ENCODE measurements around the gene MMP17. TPM values are rescaled to one million over a fixed set of nuclear protein-coding genes. Genes with fewer than 3 reads are reported as not detected.

Gene MMP17
- polyA plus RNA-seq, 1 donor from 2014 or later, result 79.0 TPM

DNA sequence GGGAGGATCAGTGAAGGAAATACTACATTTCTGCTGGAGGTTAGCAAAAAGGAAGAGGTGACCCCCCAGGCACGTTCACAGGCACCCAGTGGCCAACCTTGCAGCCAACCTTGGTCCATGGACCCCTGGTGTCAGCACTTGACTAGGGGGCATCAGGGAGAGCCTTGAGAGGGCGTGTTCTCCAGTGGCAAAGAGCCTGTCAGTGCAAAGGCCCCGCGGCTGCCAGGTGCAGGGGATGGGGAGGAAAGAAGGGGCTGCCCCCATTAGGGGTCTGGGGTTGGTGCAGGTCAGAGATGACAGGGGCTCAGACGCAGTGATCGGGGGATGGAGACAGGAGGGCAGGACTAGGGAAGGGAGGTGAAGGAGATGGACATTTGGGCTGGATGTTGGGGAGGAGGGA is 43.5 kb downstream of the MMP17 start:
- Histone ChIP-seq H3F3A (ENCODE audit: insufficient read depth, low read length, poor library complexity, severe bottlenecking) (no peaks in the 10 kb centered on the region), H3K79me2 (replicated peaks; ENCODE audit: insufficient read depth, low read length) (no peaks in the 10 kb centered on the region), H3K9ac (ENCODE audit: low read length) (no peak overlapping the region), H3K9me3 (ENCODE audit: low read length) (no peaks in the 10 kb centered on the region), H3K27ac (ENCODE audit: low read length) (no peak overlapping the region), H3K9me2 (ENCODE audit: insufficient read depth, low read length) (no peaks in the 10 kb centered on the region), H2AFZ (ENCODE audit: low read depth, low read length) (no peak overlapping the region), H4K20me1 (ENCODE audit: insufficient read depth) (no peaks in the 10 kb centered on the region), H3K4me2 (ENCODE audit: low read length) (no peak overlapping the region), H3K4me3 (ENCODE audit: low read length) (no peak overlapping the region), H3K36me3 (ENCODE audit: insufficient read depth, low read length) (no peaks in the 10 kb centered on the region), H3K27me3 (ENCODE audit: insufficient read depth, low read depth, low read length) (no peaks in the 10 kb centered on the region)
- TF ChIP-seq POLR2AphosphoS5 (IDR thresholded peaks at IDR 0.05), result no peak

DNA sequence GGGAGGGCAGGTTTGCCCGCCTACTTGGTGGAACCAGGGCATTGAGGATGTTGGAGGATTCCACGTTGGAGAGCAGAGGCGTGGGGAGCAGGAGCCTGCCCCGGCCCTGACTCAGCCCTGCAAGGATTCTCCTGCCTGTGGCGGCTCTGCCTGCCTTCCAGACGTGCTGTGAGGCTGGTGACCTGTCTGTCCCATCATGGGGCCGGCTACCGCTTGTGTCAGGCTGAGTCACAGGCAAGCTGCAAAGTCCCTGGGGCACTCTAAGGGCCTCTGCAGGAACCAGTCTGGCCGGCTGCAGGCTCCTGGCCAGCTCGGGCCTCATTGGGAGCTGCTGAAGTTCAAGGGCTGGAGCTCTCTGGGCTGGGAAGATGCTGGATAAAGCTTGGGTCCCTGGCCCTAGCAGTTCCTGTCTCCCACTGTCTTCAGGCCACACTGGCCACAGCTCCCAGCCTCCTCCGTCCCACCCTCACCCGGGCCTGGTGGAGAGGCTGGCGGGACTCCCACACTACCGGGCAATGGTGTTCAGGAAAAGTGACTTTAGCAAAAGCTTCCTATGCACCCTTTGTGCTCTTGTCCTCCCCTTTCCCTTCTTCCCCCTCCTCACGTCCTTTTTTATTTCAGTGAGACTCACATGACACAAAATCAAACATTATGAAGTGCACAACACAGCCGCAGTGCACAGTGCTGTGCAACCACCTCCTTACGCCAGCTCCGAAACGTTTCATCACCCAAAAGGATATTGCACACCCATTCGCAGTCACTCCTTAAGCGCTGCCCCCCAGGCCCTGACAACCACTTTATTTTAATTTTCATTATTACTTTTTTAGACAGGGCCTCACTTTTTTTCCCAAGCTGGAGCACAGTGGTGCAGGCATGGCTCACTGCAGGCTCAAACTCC is 44.2 kb downstream of the MMP17 start:
- no peaks in the 10 kb centered on the region for H3F3A ChIP-seq (ENCODE audit: insufficient read depth, low read length, poor library complexity, severe bottlenecking)
- no peaks in the 10 kb centered on the region for H3K9me2 ChIP-seq (ENCODE audit: insufficient read depth, low read length)
- H3K27ac ChIP-seq (ENCODE audit: low read length), result no peak overlapping the region
- H3K4me2 ChIP-seq (ENCODE audit: low read length), result no peak overlapping the region
- TF ChIP-seq TAF1 (IDR thresholded peaks at IDR 0.05; ENCODE audit: low read depth) (no peak), RAD21 (conservative IDR thresholded peaks at IDR 0.05) (no peak), MXI1 (conservative IDR thresholded peaks at IDR 0.05; ENCODE audit: poor library complexity, severe bottlenecking) (no peak), EP300 (conservative IDR thresholded peaks at IDR 0.05; ENCODE audit: poor library complexity, severe bottlenecking) (no peak), EZH2 (IDR thresholded peaks at IDR 0.05; ENCODE audit: borderline replicate concordance, insufficient read depth, low read length, poor library complexity, severe bottlenecking) (no peak), SMC3 (conservative IDR thresholded peaks at IDR 0.05; ENCODE audit: poor library complexity) (no peak), POLR2AphosphoS5 (IDR thresholded peaks at IDR 0.05) (no peak)
- TF ChIP-seq, protein P1, sequence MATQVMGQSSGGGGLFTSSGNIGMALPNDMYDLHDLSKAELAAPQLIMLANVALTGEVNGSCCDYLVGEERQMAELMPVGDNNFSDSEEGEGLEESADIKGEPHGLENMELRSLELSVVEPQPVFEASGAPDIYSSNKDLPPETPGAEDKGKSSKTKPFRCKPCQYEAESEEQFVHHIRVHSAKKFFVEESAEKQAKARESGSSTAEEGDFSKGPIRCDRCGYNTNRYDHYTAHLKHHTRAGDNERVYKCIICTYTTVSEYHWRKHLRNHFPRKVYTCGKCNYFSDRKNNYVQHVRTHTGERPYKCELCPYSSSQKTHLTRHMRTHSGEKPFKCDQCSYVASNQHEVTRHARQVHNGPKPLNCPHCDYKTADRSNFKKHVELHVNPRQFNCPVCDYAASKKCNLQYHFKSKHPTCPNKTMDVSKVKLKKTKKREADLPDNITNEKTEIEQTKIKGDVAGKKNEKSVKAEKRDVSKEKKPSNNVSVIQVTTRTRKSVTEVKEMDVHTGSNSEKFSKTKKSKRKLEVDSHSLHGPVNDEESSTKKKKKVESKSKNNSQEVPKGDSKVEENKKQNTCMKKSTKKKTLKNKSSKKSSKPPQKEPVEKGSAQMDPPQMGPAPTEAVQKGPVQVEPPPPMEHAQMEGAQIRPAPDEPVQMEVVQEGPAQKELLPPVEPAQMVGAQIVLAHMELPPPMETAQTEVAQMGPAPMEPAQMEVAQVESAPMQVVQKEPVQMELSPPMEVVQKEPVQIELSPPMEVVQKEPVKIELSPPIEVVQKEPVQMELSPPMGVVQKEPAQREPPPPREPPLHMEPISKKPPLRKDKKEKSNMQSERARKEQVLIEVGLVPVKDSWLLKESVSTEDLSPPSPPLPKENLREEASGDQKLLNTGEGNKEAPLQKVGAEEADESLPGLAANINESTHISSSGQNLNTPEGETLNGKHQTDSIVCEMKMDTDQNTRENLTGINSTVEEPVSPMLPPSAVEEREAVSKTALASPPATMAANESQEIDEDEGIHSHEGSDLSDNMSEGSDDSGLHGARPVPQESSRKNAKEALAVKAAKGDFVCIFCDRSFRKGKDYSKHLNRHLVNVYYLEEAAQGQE (IDR thresholded peaks at IDR 0.05; ENCODE audit: borderline replicate concordance), result no peak
- TF ChIP-seq, protein P2, sequence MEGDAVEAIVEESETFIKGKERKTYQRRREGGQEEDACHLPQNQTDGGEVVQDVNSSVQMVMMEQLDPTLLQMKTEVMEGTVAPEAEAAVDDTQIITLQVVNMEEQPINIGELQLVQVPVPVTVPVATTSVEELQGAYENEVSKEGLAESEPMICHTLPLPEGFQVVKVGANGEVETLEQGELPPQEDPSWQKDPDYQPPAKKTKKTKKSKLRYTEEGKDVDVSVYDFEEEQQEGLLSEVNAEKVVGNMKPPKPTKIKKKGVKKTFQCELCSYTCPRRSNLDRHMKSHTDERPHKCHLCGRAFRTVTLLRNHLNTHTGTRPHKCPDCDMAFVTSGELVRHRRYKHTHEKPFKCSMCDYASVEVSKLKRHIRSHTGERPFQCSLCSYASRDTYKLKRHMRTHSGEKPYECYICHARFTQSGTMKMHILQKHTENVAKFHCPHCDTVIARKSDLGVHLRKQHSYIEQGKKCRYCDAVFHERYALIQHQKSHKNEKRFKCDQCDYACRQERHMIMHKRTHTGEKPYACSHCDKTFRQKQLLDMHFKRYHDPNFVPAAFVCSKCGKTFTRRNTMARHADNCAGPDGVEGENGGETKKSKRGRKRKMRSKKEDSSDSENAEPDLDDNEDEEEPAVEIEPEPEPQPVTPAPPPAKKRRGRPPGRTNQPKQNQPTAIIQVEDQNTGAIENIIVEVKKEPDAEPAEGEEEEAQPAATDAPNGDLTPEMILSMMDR (IDR thresholded peaks at IDR 0.05; ENCODE audit: poor library complexity, severe bottlenecking), result no peak
- H4K20me1 ChIP-seq (ENCODE audit: insufficient read depth), result no peaks in the 10 kb centered on the region
- H3K27me3 ChIP-seq (ENCODE audit: insufficient read depth, low read depth, low read length), result no peaks in the 10 kb centered on the region
- no peak overlapping the region for H3K9ac ChIP-seq (ENCODE audit: low read length)
- H3K36me3 ChIP-seq (ENCODE audit: insufficient read depth, low read length), result no peaks in the 10 kb centered on the region
- no peak overlapping the region for H3K4me3 ChIP-seq (ENCODE audit: low read length)
- H2AFZ ChIP-seq (ENCODE audit: low read depth, low read length), result no peak overlapping the region
- no peaks in the 10 kb centered on the region for H3K9me3 ChIP-seq (ENCODE audit: low read length)
- H3K79me2 ChIP-seq (replicated peaks; ENCODE audit: insufficient read depth, low read length), result no peaks in the 10 kb centered on the region

Data from neural cell (in vitro differentiated cells).